ENCODE measurements around the gene LMBRD2. TPM values are rescaled to one million over a fixed set of nuclear protein-coding genes. Genes with fewer than 3 reads are reported as not detected.
"Not testable (repeated sequence)": the region's sequence is repeated elsewhere in the genome, so short reads cannot be mapped to it uniquely, and the experiment has no call there.

The LMBRD2 gene
- total RNA-seq, 1 donor from 2014 or later = 6.4 TPM

- H3K79me2 ChIP-seq (ENCODE audit: insufficient read depth, low read length) = no peaks in the 10 kb centered on the region
- Mint-ChIP-seq H3K27me3 (ENCODE audit: low read depth, unreplicated experiment) (no peaks in the 10 kb centered on the region), H3K9me3 (ENCODE audit: unreplicated experiment) (peaks cover 4% of the 10 kb centered on the region), H3K36me3 (ENCODE audit: low read depth, unreplicated experiment) (peaks cover 32% of the 10 kb centered on the region), H3K4me1 (ENCODE audit: low read depth, unreplicated experiment) (no peaks in the 10 kb centered on the region), H3K27ac (ENCODE audit: unreplicated experiment) (no peak overlapping the region), H3K4me3 (ENCODE audit: unreplicated experiment) (no peak overlapping the region)
- H3K27me3 ChIP-seq (ENCODE audit: insufficient read depth, low read length) = no peaks in the 10 kb centered on the region
- FAIRE-seq (no peak), DNase-seq (ENCODE audit: low read depth) (no peak)
- H4K20me1 ChIP-seq (ENCODE audit: insufficient read depth, low read length) = no peaks in the 10 kb centered on the region
- no peak overlapping the region for H3K4me3 ChIP-seq (ENCODE audit: insufficient read depth, low read depth, low read length)
- TF ChIP-seq EZH2 (IDR thresholded peaks at IDR 0.05; ENCODE audit: insufficient read depth, low read length) (no peak), CTCF (IDR thresholded peaks at IDR 0.05; ENCODE audit: insufficient read depth, low read depth, low read length) (no peak)
- no peak overlapping the region for H2AFZ ChIP-seq (ENCODE audit: low read depth, low read length)
- H3K36me3 ChIP-seq (ENCODE audit: insufficient read depth, low read length) = peaks cover 20% of the 10 kb centered on the region
- H3K27ac ChIP-seq (ENCODE audit: low read depth, low read length) = no peak overlapping the region
- no peak overlapping the region for H3K9ac ChIP-seq (ENCODE audit: low read length)
- H3K4me2 ChIP-seq (ENCODE audit: low read length) = no peak overlapping the region
- H3K4me1 ChIP-seq (ENCODE audit: insufficient read depth, low read length) = no peaks in the 10 kb centered on the region
- no peaks in the 10 kb centered on the region for H3K9me3 ChIP-seq (ENCODE audit: insufficient read depth, low read depth, low read length)
These were observed 42.1 kb upstream of the LMBRD2 start for GRCh38 chr5:36193746-36194145.

- not testable (repeated sequence) for H3K4me1 Mint-ChIP-seq (ENCODE audit: low read depth, unreplicated experiment); H3K9me3 Mint-ChIP-seq (ENCODE audit: unreplicated experiment); FAIRE-seq; H3K27me3 Mint-ChIP-seq (ENCODE audit: low read depth, unreplicated experiment); H3K9ac ChIP-seq (ENCODE audit: low read length); H3K4me3 Mint-ChIP-seq (ENCODE audit: unreplicated experiment); H4K20me1 ChIP-seq (ENCODE audit: insufficient read depth, low read length); H2AFZ ChIP-seq (ENCODE audit: low read depth, low read length); H3K27ac ChIP-seq (ENCODE audit: low read depth, low read length); H3K27ac Mint-ChIP-seq (ENCODE audit: unreplicated experiment); H3K9me3 ChIP-seq (ENCODE audit: insufficient read depth, low read depth, low read length); H3K4me2 ChIP-seq (ENCODE audit: low read length); H3K4me3 ChIP-seq (ENCODE audit: insufficient read depth, low read depth, low read length); H3K27me3 ChIP-seq (ENCODE audit: insufficient read depth, low read length); H3K79me2 ChIP-seq (ENCODE audit: insufficient read depth, low read length); DNase-seq (ENCODE audit: low read depth); H3K4me1 ChIP-seq (ENCODE audit: insufficient read depth, low read length)
- peaks cover 12% of the 10 kb centered on the region for H3K36me3 ChIP-seq (ENCODE audit: insufficient read depth, low read length)
- peaks cover 26% of the 10 kb centered on the region for H3K36me3 Mint-ChIP-seq (ENCODE audit: low read depth, unreplicated experiment)
These were observed 32.7 kb upstream of the LMBRD2 start for GRCh38 chr5:36184408-36184807.

- Mint-ChIP-seq H3K4me3 (ENCODE audit: unreplicated experiment) (no peak overlapping the region), H3K4me1 (ENCODE audit: low read depth, unreplicated experiment) (no peaks in the 10 kb centered on the region), H3K9me3 (ENCODE audit: unreplicated experiment) (no peaks in the 10 kb centered on the region), H3K27ac (ENCODE audit: unreplicated experiment) (no peak overlapping the region), H3K27me3 (ENCODE audit: low read depth, unreplicated experiment) (no peaks in the 10 kb centered on the region), H3K36me3 (ENCODE audit: low read depth, unreplicated experiment) (peaks cover 10% of the 10 kb centered on the region)
- Histone ChIP-seq H3K9ac (ENCODE audit: low read length) (no peak overlapping the region), H3K36me3 (ENCODE audit: insufficient read depth, low read length) (peaks cover 26% of the 10 kb centered on the region), H3K4me1 (ENCODE audit: insufficient read depth, low read length) (no peaks in the 10 kb centered on the region), H4K20me1 (ENCODE audit: insufficient read depth, low read length) (no peaks in the 10 kb centered on the region), H3K4me3 (ENCODE audit: insufficient read depth, low read depth, low read length) (no peak overlapping the region), H3K27ac (ENCODE audit: low read depth, low read length) (no peak overlapping the region), H3K9me3 (ENCODE audit: insufficient read depth, low read depth, low read length) (no peaks in the 10 kb centered on the region), H3K27me3 (ENCODE audit: insufficient read depth, low read length) (no peaks in the 10 kb centered on the region), H3K79me2 (ENCODE audit: insufficient read depth, low read length) (no peaks in the 10 kb centered on the region), H2AFZ (ENCODE audit: low read depth, low read length) (no peak overlapping the region), H3K4me2 (ENCODE audit: low read length) (no peak overlapping the region)
- FAIRE-seq = no peak
- TF ChIP-seq EZH2 (IDR thresholded peaks at IDR 0.05; ENCODE audit: insufficient read depth, low read length) (no peak), CTCF (IDR thresholded peaks at IDR 0.05; ENCODE audit: insufficient read depth, low read depth, low read length) (no peak)
- DNase-seq (ENCODE audit: low read depth) = no peak
These were observed 30.1 kb upstream of the LMBRD2 start for GRCh38 chr5:36181774-36182173.
